ENCODE measurements around the gene CACNG7. TPM values are rescaled to one million over a fixed set of nuclear protein-coding genes. Genes with fewer than 3 reads are reported as not detected.

The CACNG7 gene
- total RNA-seq, 4 donors from 2014 or later: not detected

DNA sequence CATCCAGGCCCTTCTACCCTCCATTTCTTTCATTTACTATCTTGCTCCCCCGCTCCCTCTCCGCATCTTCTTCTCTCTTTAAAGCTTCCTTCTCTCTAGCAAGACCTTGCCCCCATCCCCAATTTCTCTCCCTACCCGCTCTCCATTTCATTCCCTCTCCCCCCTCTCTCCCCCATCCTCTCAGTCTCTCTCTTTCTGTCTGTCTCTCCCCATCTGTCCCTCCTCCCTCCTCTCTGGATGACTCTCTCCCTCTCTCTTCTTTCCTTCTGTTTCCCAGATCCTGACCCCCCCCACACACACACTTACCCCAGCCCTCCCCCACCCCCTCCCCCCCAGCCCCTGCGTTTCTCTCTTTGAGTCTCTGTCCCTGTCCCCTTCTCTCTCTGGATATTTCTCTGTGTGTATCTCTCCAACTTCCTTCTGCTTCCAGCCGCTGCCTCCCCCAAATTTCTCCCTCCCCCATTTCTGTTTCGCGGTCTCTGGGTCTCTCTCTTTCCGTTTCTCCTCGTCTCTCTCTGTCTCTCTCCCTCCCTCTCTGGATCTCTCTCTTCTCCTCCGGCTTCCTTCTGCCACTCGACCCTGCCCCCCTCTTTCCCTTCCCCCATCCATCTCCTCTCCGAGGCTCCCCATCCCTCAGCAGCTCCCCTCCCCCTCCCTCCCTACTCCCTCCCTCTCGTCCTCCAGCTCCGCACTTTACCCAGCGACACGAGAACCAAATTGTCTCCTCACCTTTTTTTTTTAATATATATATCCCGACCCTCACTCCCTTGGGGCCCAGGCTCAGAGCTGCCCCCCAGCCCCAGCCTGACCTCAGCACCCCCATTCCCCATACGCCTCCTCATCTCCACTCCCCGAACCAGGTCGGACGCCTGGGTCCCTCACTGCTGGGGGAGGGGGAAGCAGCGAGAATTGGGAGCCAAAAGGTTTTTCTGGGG lies 50.0 kb downstream of the CACNG7 start:
- H3K4me3 ChIP-seq: no peak overlapping the region
- DNase-seq: no peak
- H3K27ac ChIP-seq: no peak overlapping the region
- 4 to 6% methylated on average over 15 to 17 of the region's 22 CpGs for WGBS, 2 donors
- H3K4me1 ChIP-seq: no peaks in the 10 kb centered on the region
- intact Hi-C loops (cut with DNase I): no loop called here
- H3K27me3 ChIP-seq: peaks cover 5 to 98% (median 24%) of the 10 kb centered on the region in 4 donors
- H3K9me3 ChIP-seq: no peaks in the 10 kb centered on the region
- no peaks in the 10 kb centered on the region for H3K36me3 ChIP-seq
- no peak for TF ChIP-seq POLR2A (IDR thresholded peaks at IDR 0.05)
- TF ChIP-seq, protein P1, sequence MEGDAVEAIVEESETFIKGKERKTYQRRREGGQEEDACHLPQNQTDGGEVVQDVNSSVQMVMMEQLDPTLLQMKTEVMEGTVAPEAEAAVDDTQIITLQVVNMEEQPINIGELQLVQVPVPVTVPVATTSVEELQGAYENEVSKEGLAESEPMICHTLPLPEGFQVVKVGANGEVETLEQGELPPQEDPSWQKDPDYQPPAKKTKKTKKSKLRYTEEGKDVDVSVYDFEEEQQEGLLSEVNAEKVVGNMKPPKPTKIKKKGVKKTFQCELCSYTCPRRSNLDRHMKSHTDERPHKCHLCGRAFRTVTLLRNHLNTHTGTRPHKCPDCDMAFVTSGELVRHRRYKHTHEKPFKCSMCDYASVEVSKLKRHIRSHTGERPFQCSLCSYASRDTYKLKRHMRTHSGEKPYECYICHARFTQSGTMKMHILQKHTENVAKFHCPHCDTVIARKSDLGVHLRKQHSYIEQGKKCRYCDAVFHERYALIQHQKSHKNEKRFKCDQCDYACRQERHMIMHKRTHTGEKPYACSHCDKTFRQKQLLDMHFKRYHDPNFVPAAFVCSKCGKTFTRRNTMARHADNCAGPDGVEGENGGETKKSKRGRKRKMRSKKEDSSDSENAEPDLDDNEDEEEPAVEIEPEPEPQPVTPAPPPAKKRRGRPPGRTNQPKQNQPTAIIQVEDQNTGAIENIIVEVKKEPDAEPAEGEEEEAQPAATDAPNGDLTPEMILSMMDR (IDR thresholded peaks at IDR 0.05): no peak

DNA sequence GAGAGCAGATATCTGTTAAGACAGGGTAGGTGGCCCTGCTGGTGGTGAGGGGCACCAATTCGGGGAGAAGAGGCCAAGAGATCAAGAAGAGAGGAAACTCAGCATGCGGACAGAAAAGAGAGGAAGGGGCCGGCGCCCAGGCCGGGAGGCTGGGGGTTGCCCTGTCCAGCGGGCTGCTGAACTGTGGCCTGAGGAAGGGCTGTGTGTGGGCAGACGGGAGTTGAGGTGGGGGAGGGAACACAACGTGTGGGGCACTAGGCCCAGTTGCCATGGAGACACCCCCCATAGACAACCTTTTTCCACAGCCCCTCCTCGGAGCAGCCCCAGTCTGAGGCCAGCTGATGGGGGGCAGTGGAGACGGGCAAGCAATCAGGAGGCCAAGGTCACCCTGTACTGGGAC lies 51.1 kb downstream of the CACNG7 start:
- H3K9me3 ChIP-seq: no peaks in the 10 kb centered on the region
- intact Hi-C loops (cut with DNase I): no loop called here
- H3K4me1 ChIP-seq: no peaks in the 10 kb centered on the region
- DNase-seq: no peak
- 4 to 8% methylated on average over 9 to 10 of the region's 10 CpGs for WGBS, 2 donors
- H3K27me3 ChIP-seq: peaks cover 5 to 98% (median 24%) of the 10 kb centered on the region in 4 donors
- TF ChIP-seq POLR2A (IDR thresholded peaks at IDR 0.05): no peak
- no peak overlapping the region for H3K27ac ChIP-seq
- no peaks in the 10 kb centered on the region for H3K36me3 ChIP-seq
- no peak overlapping the region for H3K4me3 ChIP-seq

DNA sequence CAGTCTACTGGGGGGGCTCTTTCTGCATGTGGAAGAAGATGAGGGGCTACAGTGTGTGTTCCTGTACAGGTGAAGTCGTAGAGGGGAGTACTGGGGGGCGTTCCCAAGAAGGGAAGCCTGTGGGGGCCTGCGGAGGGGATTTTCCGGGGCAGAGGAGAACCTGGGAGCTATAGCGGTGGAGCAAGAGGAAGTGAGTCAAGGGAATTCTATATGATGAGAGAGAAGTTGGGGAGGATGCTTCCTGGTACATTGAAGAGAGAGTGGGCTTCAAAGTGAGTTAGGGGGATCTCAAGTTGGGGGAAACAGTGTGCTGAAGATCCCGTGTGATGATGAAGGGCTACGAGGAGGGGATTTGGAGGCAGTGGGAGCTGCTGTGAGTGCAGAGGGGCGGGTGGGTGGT lies 51.8 kb downstream of the CACNG7 start:
- 9 to 10% methylated on average over 8 of the region's 8 CpGs for WGBS, 2 donors
- no peak overlapping the region for H3K27ac ChIP-seq
- intact Hi-C loops (cut with DNase I): no loop called here
- no peaks in the 10 kb centered on the region for H3K9me3 ChIP-seq
- no peaks in the 10 kb centered on the region for H3K36me3 ChIP-seq
- H3K27me3 ChIP-seq: peaks cover 5 to 98% (median 24%) of the 10 kb centered on the region in 4 donors
- H3K4me1 ChIP-seq: no peaks in the 10 kb centered on the region
- TF ChIP-seq POLR2A (IDR thresholded peaks at IDR 0.05): no peak
- TF ChIP-seq, protein P1 (IDR thresholded peaks at IDR 0.05): no peak
- DNase-seq: no peak
- no peak overlapping the region for H3K4me3 ChIP-seq

DNA sequence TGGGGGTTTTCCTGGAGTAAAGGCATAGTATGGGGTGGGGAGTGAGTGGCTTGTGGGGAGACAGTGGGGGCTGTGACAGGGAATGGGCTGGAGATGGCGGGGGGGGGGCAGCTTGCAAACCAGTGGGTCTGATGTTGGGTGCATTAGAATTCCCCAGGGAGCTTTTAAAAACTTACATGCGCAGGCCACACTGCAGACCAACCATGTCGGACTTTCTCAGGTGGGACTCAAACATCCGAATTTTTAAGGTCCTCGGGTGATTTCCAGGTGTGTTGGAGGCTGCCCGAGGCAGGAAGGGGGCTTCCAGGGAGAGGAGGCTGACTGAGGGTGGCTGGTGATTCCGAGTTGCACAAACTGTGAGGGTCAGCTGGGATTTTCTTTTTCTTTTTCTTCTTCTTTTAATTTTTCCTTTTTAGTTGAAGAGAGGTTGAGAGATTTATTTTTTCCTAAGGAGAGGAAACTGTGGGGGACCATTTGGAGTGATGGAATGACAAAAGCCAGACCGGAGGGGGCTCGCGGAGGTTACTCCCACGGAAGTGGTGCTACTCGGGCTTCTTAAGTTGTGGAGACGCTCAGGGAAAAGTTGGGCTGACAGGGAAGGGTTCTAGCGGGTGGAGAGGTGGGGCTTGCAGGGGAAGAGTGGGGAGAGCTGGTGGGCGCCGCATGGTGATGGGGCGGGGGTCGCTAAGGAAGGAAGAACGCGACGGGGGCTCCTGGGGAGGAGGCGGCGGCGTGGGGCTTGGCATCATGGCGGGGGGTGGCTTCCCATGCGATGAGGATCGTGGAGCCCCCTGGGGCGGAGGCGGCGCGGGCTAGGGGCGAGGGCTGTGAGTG lies 52.7 kb downstream of the CACNG7 start:
- DNase-seq: no peak
- Histone ChIP-seq H3K27ac (no peak overlapping the region), H3K27me3 (peaks cover 5 to 98% (median 24%) of the 10 kb centered on the region in 4 donors), H3K4me1 (no peaks in the 10 kb centered on the region), H3K36me3 (no peaks in the 10 kb centered on the region), H3K4me3 (no peak overlapping the region), H3K9me3 (no peaks in the 10 kb centered on the region)
- 4 to 6% methylated on average over 13 to 30 of the region's 32 CpGs for WGBS, 2 donors
- intact Hi-C loops (cut with DNase I): no loop called here
- TF ChIP-seq POLR2A (IDR thresholded peaks at IDR 0.05): no peak
- TF ChIP-seq, protein P1 (IDR thresholded peaks at IDR 0.05): no peak

DNA sequence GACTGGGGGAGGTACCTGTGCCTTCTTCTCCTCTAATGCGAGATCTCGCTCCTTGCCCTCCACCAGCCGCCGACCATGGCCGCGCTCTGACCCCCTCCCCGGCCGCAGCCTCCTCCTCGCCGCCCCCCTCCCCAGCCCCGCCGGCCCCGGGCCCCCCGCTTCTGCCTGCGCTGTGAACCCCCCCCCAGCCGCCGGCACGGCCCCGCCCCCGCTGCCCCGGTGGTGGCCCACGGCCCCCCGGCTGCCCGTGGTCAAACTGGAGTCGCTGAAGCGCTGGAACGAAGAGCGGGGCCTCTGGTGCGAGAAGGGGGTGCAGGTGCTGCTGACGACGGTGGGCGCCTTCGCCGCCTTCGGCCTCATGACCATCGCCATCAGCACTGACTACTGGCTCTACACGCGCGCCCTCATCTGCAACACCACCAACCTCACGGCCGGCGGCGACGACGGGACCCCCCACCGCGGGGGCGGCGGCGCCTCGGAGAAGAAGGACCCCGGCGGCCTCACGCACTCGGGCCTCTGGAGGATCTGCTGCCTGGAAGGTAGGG lies 53.9 kb downstream of the CACNG7 start, which contains the start of gene CACNG8:
CACNG8 (plus strand) TSS at position 51 of the 545 bp plus-strand sequence.
- DNase-seq: no peak
- intact Hi-C loops (cut with DNase I): no loop called here
- 5 to 17% methylated on average over 2 to 7 of the region's 55 CpGs for WGBS, 2 donors

More for the DNA sequence above, 53.9 kb downstream of the CACNG7 start, which contains the start of gene CACNG8:
- Histone ChIP-seq H3K4me1 (no peaks in the 10 kb centered on the region), H3K9me3 (no peaks in the 10 kb centered on the region), H3K4me3 (no peak within 1 kb of the TSS), H3K27me3 (peaks cover 5 to 97% (median 23%) of the 10 kb centered on the region in 4 donors), H3K36me3 (no peaks in the 10 kb centered on the region), H3K27ac (no peak within 1 kb of the TSS)
- no peak for TF ChIP-seq POLR2A (IDR thresholded peaks at IDR 0.05)

Measured in esophagus squamous epithelium (tissue), 5 donors.